22Rv1 (cell line): ENCODE results near the gene TDO2.

Source experiments
- H3K27ac ChIP-seq: fragments of 450-650 bp; 2 replicates; pipeline ENCODE4 v1.5.1; 2017
- ZFX ChIP-seq: fragments of 450-650 bp; IDR thresholded peaks from 2 replicates; pipeline ENCODE4 v1.6.1; 2017; ENCODE audit warnings: antibody characterized with exemption, borderline replicate concordance
- TF ChIP-seq, protein P1 (sequence below): fragments of 450-650 bp; IDR thresholded peaks from 2 replicates; pipeline ENCODE4 v1.5.1; 2017; ENCODE audit warnings: mild to moderate bottlenecking

TDO2 gene

DNA sequence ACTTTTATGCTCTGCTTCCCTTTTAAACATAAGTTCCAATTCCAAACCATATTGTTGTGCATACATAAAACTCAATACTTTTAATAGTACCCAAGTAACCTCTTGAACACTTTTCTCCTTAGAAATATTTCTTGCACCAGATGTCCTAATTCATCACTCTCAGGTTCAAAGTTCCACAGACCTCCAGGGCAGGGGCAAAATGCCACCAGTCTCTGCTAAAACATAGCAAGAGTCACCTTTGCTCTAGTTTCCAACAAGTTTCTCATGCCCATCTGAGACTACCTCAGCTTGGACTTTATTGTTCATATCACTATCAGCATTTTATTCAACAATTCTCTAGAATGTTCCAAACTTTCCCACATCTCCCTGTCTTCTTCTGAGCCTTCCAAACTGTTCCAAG lies 23.7 kb upstream of the TDO2 start:
- TF ChIP-seq ZFX, result no peak
- TF ChIP-seq, protein P1, sequence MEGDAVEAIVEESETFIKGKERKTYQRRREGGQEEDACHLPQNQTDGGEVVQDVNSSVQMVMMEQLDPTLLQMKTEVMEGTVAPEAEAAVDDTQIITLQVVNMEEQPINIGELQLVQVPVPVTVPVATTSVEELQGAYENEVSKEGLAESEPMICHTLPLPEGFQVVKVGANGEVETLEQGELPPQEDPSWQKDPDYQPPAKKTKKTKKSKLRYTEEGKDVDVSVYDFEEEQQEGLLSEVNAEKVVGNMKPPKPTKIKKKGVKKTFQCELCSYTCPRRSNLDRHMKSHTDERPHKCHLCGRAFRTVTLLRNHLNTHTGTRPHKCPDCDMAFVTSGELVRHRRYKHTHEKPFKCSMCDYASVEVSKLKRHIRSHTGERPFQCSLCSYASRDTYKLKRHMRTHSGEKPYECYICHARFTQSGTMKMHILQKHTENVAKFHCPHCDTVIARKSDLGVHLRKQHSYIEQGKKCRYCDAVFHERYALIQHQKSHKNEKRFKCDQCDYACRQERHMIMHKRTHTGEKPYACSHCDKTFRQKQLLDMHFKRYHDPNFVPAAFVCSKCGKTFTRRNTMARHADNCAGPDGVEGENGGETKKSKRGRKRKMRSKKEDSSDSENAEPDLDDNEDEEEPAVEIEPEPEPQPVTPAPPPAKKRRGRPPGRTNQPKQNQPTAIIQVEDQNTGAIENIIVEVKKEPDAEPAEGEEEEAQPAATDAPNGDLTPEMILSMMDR, result no peak
- no peak overlapping the region for H3K27ac ChIP-seq

DNA sequence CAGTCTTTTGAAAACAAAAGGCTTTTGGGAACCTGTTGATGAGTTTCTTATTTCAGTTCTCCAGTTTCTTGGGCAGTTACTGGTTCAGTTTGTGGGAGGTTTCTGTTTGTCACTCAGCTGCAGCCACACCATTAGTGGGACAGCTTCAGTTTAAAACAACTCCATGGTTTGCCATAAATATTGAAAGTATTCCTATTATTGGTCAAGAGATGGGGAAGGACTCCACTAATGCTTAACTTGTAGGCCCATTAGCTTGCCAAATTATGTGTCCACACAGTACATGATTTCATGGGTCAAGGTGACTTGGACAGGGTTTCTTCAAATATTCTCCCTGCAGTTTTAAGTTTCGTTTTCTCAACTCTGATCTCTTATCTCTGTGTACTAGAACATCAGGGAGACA lies 21.9 kb upstream of the TDO2 start:
- no peak for TF ChIP-seq ZFX
- TF ChIP-seq, protein P1, result no peak

DNA sequence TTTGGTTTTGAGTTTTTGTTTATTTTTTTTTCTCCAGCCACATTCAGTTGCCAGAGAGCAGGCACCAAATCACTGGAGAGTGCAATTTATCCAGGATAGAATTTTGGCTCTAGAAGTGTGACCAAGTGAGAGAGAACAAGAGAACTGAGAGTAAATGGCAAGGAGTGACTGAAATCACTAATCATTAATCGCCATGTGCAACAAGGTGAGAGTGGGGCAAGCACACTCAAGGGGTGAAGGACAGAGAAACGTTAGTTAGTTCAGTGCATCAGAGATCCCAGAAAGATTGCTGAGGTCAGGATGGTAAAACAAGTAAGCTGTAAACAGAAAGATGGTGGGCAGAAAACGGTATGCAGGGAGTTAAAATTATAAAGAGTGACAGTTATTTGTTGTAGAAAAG lies 19.6 kb upstream of the TDO2 start:
- H3K27ac ChIP-seq, result no peak overlapping the region
- TF ChIP-seq, protein P1, result no peak
- no peak for TF ChIP-seq ZFX

More for the DNA sequence above, 21.9 kb upstream of the TDO2 start:
- no peak overlapping the region for H3K27ac ChIP-seq

DNA sequence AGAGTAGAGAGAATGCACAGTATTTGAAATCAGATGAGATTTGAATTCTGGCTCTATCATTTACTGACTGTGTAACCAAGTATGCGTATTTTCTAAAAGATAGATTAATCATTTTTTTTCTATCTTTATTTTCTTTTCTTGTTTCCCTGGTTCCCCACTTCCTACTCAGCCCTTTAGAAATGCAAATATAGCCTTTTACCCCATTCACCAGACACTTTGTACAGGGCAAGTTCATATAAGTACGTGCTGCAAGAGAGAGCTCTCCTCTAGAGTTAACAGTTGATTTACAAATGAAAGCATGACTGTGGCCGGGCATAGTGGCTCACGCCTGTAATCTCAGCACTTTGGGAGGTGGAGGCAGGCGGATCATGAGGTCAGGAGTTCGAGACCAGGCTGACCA lies 17.8 kb upstream of the TDO2 start:
- TF ChIP-seq ZFX, result no peak
- TF ChIP-seq, protein P1, result no peak
- no peak overlapping the region for H3K27ac ChIP-seq

DNA sequence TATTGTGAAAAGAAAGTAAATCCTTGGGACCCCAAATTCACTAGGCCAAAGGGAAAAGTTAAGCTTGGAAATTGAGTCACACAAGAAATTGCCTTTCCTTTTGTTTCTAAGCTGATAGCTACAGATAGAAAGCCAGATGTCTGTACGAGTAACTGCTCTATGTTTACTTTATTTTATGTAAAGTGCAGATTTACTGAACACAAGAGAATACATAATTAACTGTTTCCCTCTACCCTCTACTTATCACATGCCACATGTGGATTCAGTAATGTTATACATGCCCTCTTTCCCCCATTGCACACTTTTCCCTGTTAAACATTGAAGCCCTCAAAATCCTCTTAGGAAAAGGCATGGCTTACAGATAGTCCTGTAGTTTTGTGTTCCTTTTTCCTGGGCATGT lies 16.5 kb upstream of the TDO2 start:
- TF ChIP-seq, protein P1, result no peak
- no peak for TF ChIP-seq ZFX

DNA sequence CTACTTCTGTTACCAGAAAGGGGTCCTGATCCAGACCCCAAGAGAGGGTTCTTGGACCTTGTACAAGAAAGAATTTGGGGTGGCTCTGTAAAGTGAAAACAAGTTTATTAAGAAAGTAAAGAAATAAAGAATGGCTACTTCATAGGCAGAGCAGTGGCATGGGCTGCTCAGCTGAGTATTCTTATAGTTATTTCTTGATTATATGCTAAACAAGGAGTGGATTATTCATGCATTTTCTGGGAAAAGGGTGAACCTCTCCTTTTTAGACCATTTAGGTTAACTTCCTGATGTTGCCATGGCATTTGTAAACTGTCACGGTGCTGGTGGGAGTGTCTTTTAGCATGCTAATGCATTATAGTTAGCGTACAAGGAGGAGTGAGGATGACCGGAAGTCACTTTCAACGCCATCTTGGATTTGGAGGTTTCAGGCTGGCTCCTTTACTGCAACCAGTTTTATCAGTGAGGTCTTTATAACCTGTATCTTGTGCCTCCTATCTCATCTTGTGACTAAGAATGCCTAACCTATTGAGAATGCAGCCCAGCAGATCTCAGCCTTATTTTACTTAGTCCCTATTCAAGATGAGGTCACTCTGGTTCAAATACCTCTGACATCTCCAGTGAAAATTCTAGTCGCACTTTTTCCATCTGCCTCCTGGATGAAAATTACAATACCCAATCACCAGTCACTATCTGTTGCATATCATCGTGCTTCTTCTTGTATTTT lies 15.5 kb upstream of the TDO2 start:
- H3K27ac ChIP-seq, result no peak overlapping the region
- TF ChIP-seq, protein P1, result no peak
- no peak for TF ChIP-seq ZFX

More for the DNA sequence above, 16.5 kb upstream of the TDO2 start:
- H3K27ac ChIP-seq, result no peak overlapping the region

DNA sequence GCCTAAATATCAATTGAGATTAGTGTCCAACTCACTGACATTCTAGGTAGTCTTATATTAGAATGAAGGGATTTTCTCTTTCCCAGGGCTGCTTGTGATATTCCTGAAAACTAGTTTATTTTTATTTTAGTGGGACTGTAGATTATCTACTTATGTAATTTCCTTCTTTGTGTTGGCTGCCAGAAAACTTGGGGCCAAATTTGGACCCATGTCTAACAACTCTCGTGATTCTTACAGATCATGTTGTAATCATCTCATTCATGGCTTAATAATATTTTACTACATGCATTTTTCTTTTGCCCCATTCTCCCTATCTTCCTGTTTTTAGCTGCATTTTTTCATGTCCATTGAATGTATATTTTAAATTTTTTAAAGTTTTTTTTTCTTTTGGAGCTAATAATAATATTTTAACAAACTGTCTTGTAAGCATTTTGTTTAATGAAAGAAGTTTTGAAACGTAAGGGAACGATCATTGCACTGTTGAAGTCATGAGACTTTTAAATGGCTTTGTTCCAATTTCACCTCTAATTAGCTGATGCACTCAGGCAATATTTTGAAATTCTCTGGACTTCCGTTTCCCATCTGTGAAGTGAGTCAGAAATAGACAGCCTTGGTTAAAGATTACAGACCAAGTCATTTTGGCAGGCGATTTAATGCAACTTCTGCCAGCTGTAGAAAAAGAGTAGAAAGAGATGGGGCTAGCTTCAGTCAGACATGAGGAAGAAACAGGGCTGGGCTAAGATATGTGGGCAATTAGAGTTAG lies 14.3 kb upstream of the TDO2 start:
- no peak overlapping the region for H3K27ac ChIP-seq
- no peak for TF ChIP-seq ZFX
- TF ChIP-seq, protein P1, result no peak
